Measurements from ENCODE around the gene NCBP2. TPM values are rescaled to one million over a fixed set of nuclear protein-coding genes. Genes with fewer than 3 reads are reported as not detected.

The NCBP2 gene
- total and polyA plus RNA-seq, 2 donors (not counting 3 experiments of a cell fraction or from before 2014, with no cell fraction given): 31.2 to 76.1 TPM

DNA sequence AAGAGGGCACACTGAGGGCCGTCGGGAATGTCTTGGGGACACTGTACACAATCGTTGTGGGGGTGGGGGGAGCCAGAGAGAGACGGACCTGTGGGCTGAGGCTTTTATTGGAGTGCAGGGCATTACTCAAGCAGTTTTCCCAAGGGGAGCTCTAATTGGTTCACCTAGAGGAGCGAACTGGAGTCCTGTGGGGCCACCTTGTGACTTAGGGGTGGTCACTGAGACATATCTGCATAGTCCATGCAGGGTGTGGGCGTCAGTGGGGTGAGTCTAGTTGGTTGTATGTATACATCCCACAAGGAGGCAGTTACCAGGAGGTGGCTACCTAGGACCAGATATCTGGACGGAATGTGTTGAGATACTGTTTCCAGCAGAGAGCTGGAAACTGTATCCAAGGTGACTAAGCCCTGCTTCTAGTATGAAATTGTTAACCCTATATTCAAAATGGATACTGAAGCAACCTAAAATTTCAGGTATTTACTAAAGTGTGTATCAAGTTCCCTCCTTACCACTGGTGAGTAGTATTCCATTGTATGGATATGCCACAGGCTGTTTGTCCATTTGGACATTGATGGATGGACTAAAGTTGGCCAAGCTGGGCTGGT is 28.9 kb upstream of the NCBP2 start:
- intact Hi-C loops (cut with micrococcal nuclease): no loop called here
- CTCF ChIA-PET: interaction anchor here (1.1 to 1.3 kb wide), 2 partner anchors 134 to 442 kb away, joined by 3 read pairs; no protein-coding TSS in a partner anchor
- H3K9me3 ChIP-seq (replicated peaks; ENCODE audit: control insufficient read depth, insufficient read depth, low read length): no peaks in the 10 kb centered on the region
- no peak for FAIRE-seq
- no TSS peak for BruUV-seq (replicated peaks)
- no peak overlapping the region for H2AFZ ChIP-seq (ENCODE audit: low read depth, low read length)
- POLR2A ChIA-PET: interaction anchor here (0.6 kb wide), 1 partner anchor 684 kb away, joined by 3 read pairs; the partner anchor contains the start of gene PCYT1A
- no peaks in the 10 kb centered on the region for H3K9me1 ChIP-seq (replicated peaks; ENCODE audit: control insufficient read depth, extremely low read depth, insufficient read depth, low read length)
- H3K27ac ChIP-seq (ENCODE audit: insufficient read depth, low read depth, low read length): no peak overlapping the region
- no peak overlapping the region for H3K4me3 ChIP-seq (replicated peaks in 1 of 3; ENCODE audit: insufficient read depth in 1 of 3, low read depth in 1 of 3, low read length in 3 of 3)
- DNase-seq (ENCODE audit: low read depth, low spot score): no peak
- H3K9ac ChIP-seq (replicated peaks; ENCODE audit: extremely low read depth, insufficient read depth, low read length): no peak overlapping the region
- H3K4me1 ChIP-seq (ENCODE audit: control insufficient read depth, extremely low read depth, insufficient read depth, low read length): peaks cover 3% of the 10 kb centered on the region
- H4K20me1 ChIP-seq (replicated peaks; ENCODE audit: control insufficient read depth, extremely low read depth, insufficient read depth, low read length): no peaks in the 10 kb centered on the region
- H3K27me3 ChIP-seq (ENCODE audit: control insufficient read depth in 2 of 2, insufficient read depth in 2 of 2, low read length in 2 of 2): peaks cover 0 to 2% of the 10 kb centered on the region in 2 experiments
- no peak overlapping the region for H3K4me2 ChIP-seq (ENCODE audit: insufficient read depth, low read length)
- TF ChIP-seq POLR2AphosphoS5 (IDR thresholded peaks at IDR 0.05; ENCODE audit: insufficient read depth, low read depth, low read length): no peak
- TF ChIP-seq, protein P1, sequence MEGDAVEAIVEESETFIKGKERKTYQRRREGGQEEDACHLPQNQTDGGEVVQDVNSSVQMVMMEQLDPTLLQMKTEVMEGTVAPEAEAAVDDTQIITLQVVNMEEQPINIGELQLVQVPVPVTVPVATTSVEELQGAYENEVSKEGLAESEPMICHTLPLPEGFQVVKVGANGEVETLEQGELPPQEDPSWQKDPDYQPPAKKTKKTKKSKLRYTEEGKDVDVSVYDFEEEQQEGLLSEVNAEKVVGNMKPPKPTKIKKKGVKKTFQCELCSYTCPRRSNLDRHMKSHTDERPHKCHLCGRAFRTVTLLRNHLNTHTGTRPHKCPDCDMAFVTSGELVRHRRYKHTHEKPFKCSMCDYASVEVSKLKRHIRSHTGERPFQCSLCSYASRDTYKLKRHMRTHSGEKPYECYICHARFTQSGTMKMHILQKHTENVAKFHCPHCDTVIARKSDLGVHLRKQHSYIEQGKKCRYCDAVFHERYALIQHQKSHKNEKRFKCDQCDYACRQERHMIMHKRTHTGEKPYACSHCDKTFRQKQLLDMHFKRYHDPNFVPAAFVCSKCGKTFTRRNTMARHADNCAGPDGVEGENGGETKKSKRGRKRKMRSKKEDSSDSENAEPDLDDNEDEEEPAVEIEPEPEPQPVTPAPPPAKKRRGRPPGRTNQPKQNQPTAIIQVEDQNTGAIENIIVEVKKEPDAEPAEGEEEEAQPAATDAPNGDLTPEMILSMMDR (IDR thresholded peaks at IDR 0.05; ENCODE audit: extremely low read depth in 1 of 2, insufficient read depth in 1 of 2, low read depth in 1 of 2, low read length in 2 of 2): no peak
- TF ChIP-seq, protein P2, sequence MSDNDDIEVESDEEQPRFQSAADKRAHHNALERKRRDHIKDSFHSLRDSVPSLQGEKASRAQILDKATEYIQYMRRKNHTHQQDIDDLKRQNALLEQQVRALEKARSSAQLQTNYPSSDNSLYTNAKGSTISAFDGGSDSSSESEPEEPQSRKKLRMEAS (IDR thresholded peaks at IDR 0.05; ENCODE audit: insufficient read depth, insufficient read length): no peak
- no peak for TF ChIP-seq GATA2 (IDR thresholded peaks at IDR 0.05; ENCODE audit: insufficient read depth, insufficient read length, low read depth, low read length)
- TF ChIP-seq JUN (IDR thresholded peaks at IDR 0.05; ENCODE audit: borderline replicate concordance, insufficient read depth, insufficient read length, low read depth): no peak
- TF ChIP-seq POLR2A (IDR thresholded peaks at IDR 0.05; ENCODE audit: low read depth, low read length): no peak
- TF ChIP-seq FOS (IDR thresholded peaks at IDR 0.05; ENCODE audit: borderline replicate concordance, insufficient read depth, low read length): no peak
- TF ChIP-seq EZH2 (IDR thresholded peaks at IDR 0.05; ENCODE audit: borderline replicate concordance, low read depth, low read length, severe bottlenecking): no peak
- TF ChIP-seq MYC (IDR thresholded peaks at IDR 0.05; ENCODE audit: low read depth, low read length): no peak
- H3K79me2 ChIP-seq (ENCODE audit: control insufficient read depth, insufficient read depth, low read length): no peaks in the 10 kb centered on the region
- dilution Hi-C loops (cut with MboI; ENCODE audit: extremely low pct_ligation_motif_present, low sequenced_read_pairs): no loop called here
- no peaks in the 10 kb centered on the region for H3K36me3 ChIP-seq (ENCODE audit: control insufficient read depth in 2 of 2, extremely low read depth in 1 of 2, insufficient read depth in 2 of 2, low read length in 2 of 2)

All from endothelial cell of umbilical vein (primary cell).